A549 (cell line): ENCODE measurements around the gene POLR2L.

ENCODE experiments used
- CHD4 ChIP-seq: fragments of 200-600 bp; sonication (generic); IDR thresholded peaks from 2 replicates; pipeline ENCODE4 v1.6.1; 2016; ENCODE audit warnings: antibody characterized with exemption, mild to moderate bottlenecking, borderline replicate concordance
- CTCF ChIP-seq: fragments of >200 bp; sonication (Bioruptor Twin); formaldehyde crosslinking; IDR thresholded peaks from 3 replicates; pipeline ENCODE4 v1.5.1; 2016
- EP300 ChIP-seq, 2 experiments: fragments of >200 bp; sonication (Bioruptor Twin); formaldehyde crosslinking; IDR thresholded peaks; 2 replicates in 1 of 2; 3 replicates in 1 of 2; pipeline ENCODE4 v1.6.1; 2016 to 2017
- ESRRA ChIP-seq: fragments of 150-350 bp; IDR thresholded peaks from 2 replicates; pipeline ENCODE4 v1.6.1; 2014; ENCODE audit warnings: mild to moderate bottlenecking, low read length, borderline replicate concordance
- JUN ChIP-seq, 2 experiments: fragments of >200 bp; sonication (Bioruptor Twin); formaldehyde crosslinking; IDR thresholded peaks; 2 replicates in 1 of 2; 3 replicates in 1 of 2; pipeline ENCODE4 v1.6.1; 2016 to 2017
- MAFK ChIP-seq: fragments of 450-650 bp; IDR thresholded peaks from 2 replicates; pipeline ENCODE4 v1.6.1; 2014; ENCODE audit not compliant: partially characterized antibody
- POLR2A ChIP-seq: IDR thresholded peaks from 2 replicates; pipeline ENCODE4 v1.6.1; 2012; ENCODE audit warnings: mild to moderate bottlenecking, low read length
- POLR2AphosphoS2 ChIP-seq: conservative IDR thresholded peaks from 2 replicates; pipeline ENCODE4 v1.6.1; 2012; ENCODE audit warnings: low read length, improper control_type of control experiment, inconsistent platforms
- RAD21 ChIP-seq, 2 experiments: fragments of >200 bp in 1 of 2; sonication (Bioruptor Twin) in 1 of 2; formaldehyde crosslinking in 1 of 2; IDR thresholded peaks in 1 of 2; conservative IDR thresholded peaks in 1 of 2; 2 replicates in 1 of 2; 3 replicates in 1 of 2; pipeline ENCODE4 v1.6.1; 2012 to 2018; ENCODE audit warnings: inconsistent platforms in 1 of 2
- SMC3 ChIP-seq: fragments of >200 bp; sonication (Bioruptor Twin); formaldehyde crosslinking; IDR thresholded peaks from 3 replicates; pipeline ENCODE4 v1.6.1; 2018; ENCODE audit warnings: inconsistent platforms

- TF ChIP-seq RAD21 (conservative IDR thresholded peaks at IDR 0.05 in 1 of 2, IDR thresholded peaks at IDR 0.05 in 1 of 2) (no peak), ESRRA (no peak), POLR2A (no peak), MAFK (no peak), CTCF (no peak), POLR2AphosphoS2 (no peak; the same call in 1 of the 2 replicates), JUN (IDR thresholded peaks at IDR 0.05) (no peak; a peak in 1 of 5 replicates), EP300 (IDR thresholded peaks at IDR 0.05) (no peak), SMC3 (no peak), CHD4 (no peak)
Observed at GRCh38 chr11:868394-868793, 26.1 kb upstream of the POLR2L start.
